DND-41 (cell line): ENCODE results near the gene SLC2A8.

ENCODE experiments used
- ATAC-seq: fragments of 200-7000 bp; cut with Tn5 transposase; 3 replicates; pipeline ENCODE4 v1.9.1; 2021; ENCODE audit warnings: low read depth; ENCODE audit not compliant: insufficient read depth
- DNase-seq: peaks from one replicate; pipeline ENCODE4 v3.0.0-alpha.2; 2020
- H2AFZ ChIP-seq: 2 replicates; pipeline ENCODE4 v1.6.0; 2012; ENCODE audit warnings: low read depth, low read length
- H3K27ac ChIP-seq: 2 replicates; pipeline ENCODE4 v1.5.1; 2012; ENCODE audit warnings: low read length, inconsistent platforms
- H3K27me3 ChIP-seq: fragments of 200-600 bp; sonication (generic); 2 replicates; pipeline ENCODE4 v1.6.0; 2012; ENCODE audit warnings: low read length, mild to moderate bottlenecking, inconsistent platforms; ENCODE audit not compliant: insufficient read depth, poor library complexity
- H3K36me3 ChIP-seq: 2 replicates; pipeline ENCODE4 v1.5.1; 2012; ENCODE audit warnings: low read length, inconsistent platforms; ENCODE audit not compliant: insufficient read depth
- H3K4me1 ChIP-seq: 2 replicates; pipeline ENCODE4 v1.5.1; 2012; ENCODE audit warnings: mild to moderate bottlenecking, low read length; ENCODE audit not compliant: insufficient read depth
- H3K4me2 ChIP-seq: 2 replicates; pipeline ENCODE4 v1.6.0; 2012; ENCODE audit warnings: mild to moderate bottlenecking, moderate library complexity, low read length, inconsistent platforms; ENCODE audit not compliant: insufficient read depth
- H3K4me3 ChIP-seq, 2 experiments: fragments of 200-600 bp in 1 of 2; shearing (Covaris generic) in 1 of 2; 2 replicates each; pipeline ENCODE4 v1.5.1; 2012 to 2016; ENCODE audit warnings: inconsistent platforms in 2 of 2, low read length in 2 of 2, mild to moderate bottlenecking in 2 of 2, low read depth in 1 of 2, moderate library complexity in 1 of 2
- H3K79me2 ChIP-seq: 2 replicates; pipeline ENCODE4 v1.6.0; 2012; ENCODE audit warnings: low read length, inconsistent platforms; ENCODE audit not compliant: insufficient read depth
- H3K9ac ChIP-seq: 2 replicates; pipeline ENCODE4 v1.6.0; 2012; ENCODE audit warnings: low read depth, mild to moderate bottlenecking, inconsistent platforms, low read length, moderate library complexity
- H3K9me3 ChIP-seq: 2 replicates; pipeline ENCODE4 v1.5.1; 2012; ENCODE audit warnings: low read length, moderate library complexity, mild to moderate bottlenecking, inconsistent platforms; ENCODE audit not compliant: insufficient read depth, severe bottlenecking
- H4K20me1 ChIP-seq: 2 replicates; pipeline ENCODE4 v1.6.0; 2012; ENCODE audit warnings: low read length; ENCODE audit not compliant: insufficient read depth
- CTCF ChIP-seq: IDR thresholded peaks from 2 replicates; pipeline ENCODE4 v1.5.1; 2012; ENCODE audit warnings: borderline replicate concordance, low read length, moderate library complexity, mild to moderate bottlenecking; ENCODE audit not compliant: poor library complexity, severe bottlenecking; ENCODE audit errors: extremely low read depth
- EZH2 ChIP-seq: IDR thresholded peaks from 3 replicates; pipeline ENCODE4 v1.6.1; 2012; ENCODE audit warnings: borderline replicate concordance, low read depth, mild to moderate bottlenecking, moderate library complexity, low read length, inconsistent platforms; ENCODE audit not compliant: severe bottlenecking

The SLC2A8 gene

GRCh38 chr9:127370147-127370579, 26.8 kb upstream of the SLC2A8 start:
- peaks cover 56% of the 10 kb centered on the region for H3K27me3 ChIP-seq
- ATAC-seq (no peak), DNase-seq (no peak)
- no peak overlapping the region for H3K27ac ChIP-seq
- no peak for TF ChIP-seq EZH2
- H2AFZ ChIP-seq, result no peak overlapping the region
- H3K79me2 ChIP-seq, result no peaks in the 10 kb centered on the region
- no peaks in the 10 kb centered on the region for H3K4me1 ChIP-seq
- H3K9ac ChIP-seq, result no peak overlapping the region
- H3K4me3 ChIP-seq, result no peak overlapping the region
- H3K4me2 ChIP-seq, result no peak overlapping the region
- no peaks in the 10 kb centered on the region for H3K9me3 ChIP-seq
- H4K20me1 ChIP-seq, result peaks cover 33% of the 10 kb centered on the region
- H3K36me3 ChIP-seq, result no peaks in the 10 kb centered on the region

- Histone ChIP-seq H3K9me3 (no peaks in the 10 kb centered on the region), H3K4me3 (no peak overlapping the region), H2AFZ (no peak overlapping the region), H3K27me3 (peaks cover 55% of the 10 kb centered on the region), H3K4me2 (no peak overlapping the region), H3K79me2 (no peaks in the 10 kb centered on the region), H4K20me1 (peaks cover 28% of the 10 kb centered on the region), H3K36me3 (no peaks in the 10 kb centered on the region), H3K4me1 (no peaks in the 10 kb centered on the region), H3K27ac (no peak overlapping the region), H3K9ac (no peak overlapping the region)
- no peak for TF ChIP-seq CTCF
- no peak for TF ChIP-seq EZH2
- ATAC-seq (no peak), DNase-seq (no peak)
Measured at GRCh38 chr9:127370672-127371648, 26.0 kb upstream of the SLC2A8 start.

GRCh38 chr9:127380479-127380878, 16.5 kb upstream of the SLC2A8 start:
- ATAC-seq (no peak), DNase-seq (no peak)
- no peaks in the 10 kb centered on the region for H3K36me3 ChIP-seq
- H3K9me3 ChIP-seq, result peaks cover 9% of the 10 kb centered on the region
- H3K4me1 ChIP-seq, result no peaks in the 10 kb centered on the region
- H3K79me2 ChIP-seq, result no peaks in the 10 kb centered on the region
- H2AFZ ChIP-seq, result no peak overlapping the region
- H3K27me3 ChIP-seq, result peaks cover 46% of the 10 kb centered on the region
- H3K27ac ChIP-seq, result no peak overlapping the region
- no peak overlapping the region for H3K4me2 ChIP-seq
- no peak overlapping the region for H3K4me3 ChIP-seq
- no peak for TF ChIP-seq CTCF
- no peak for TF ChIP-seq EZH2
- H4K20me1 ChIP-seq, result peaks cover 26% of the 10 kb centered on the region
- no peak overlapping the region for H3K9ac ChIP-seq

GRCh38 chr9:127382541-127382940, 14.4 kb upstream of the SLC2A8 start:
- DNase-seq (no peak), ATAC-seq (no peak)
- Histone ChIP-seq H4K20me1 (peaks cover 39% of the 10 kb centered on the region), H3K9ac (no peak overlapping the region), H3K27ac (no peak overlapping the region), H3K9me3 (peaks cover 9% of the 10 kb centered on the region), H3K79me2 (no peaks in the 10 kb centered on the region), H3K27me3 (peaks cover 54% of the 10 kb centered on the region), H2AFZ (no peak overlapping the region), H3K4me2 (no peak overlapping the region), H3K36me3 (no peaks in the 10 kb centered on the region), H3K4me1 (no peaks in the 10 kb centered on the region), H3K4me3 (no peak overlapping the region)
- TF ChIP-seq EZH2 (no peak), CTCF (no peak)
